ENCODE measurements around the gene PMFBP1. TPM values are rescaled to one million over a fixed set of nuclear protein-coding genes. Genes with fewer than 3 reads are reported as not detected.
"Not testable (repeated sequence)": the region's sequence is repeated elsewhere in the genome, so short reads cannot be mapped to it uniquely, and the experiment has no call there.

The PMFBP1 gene
- total and polyA plus RNA-seq, 4 donors, result 0.66 to 2.5 (median 1.0) TPM; not detected in 1

DNA sequence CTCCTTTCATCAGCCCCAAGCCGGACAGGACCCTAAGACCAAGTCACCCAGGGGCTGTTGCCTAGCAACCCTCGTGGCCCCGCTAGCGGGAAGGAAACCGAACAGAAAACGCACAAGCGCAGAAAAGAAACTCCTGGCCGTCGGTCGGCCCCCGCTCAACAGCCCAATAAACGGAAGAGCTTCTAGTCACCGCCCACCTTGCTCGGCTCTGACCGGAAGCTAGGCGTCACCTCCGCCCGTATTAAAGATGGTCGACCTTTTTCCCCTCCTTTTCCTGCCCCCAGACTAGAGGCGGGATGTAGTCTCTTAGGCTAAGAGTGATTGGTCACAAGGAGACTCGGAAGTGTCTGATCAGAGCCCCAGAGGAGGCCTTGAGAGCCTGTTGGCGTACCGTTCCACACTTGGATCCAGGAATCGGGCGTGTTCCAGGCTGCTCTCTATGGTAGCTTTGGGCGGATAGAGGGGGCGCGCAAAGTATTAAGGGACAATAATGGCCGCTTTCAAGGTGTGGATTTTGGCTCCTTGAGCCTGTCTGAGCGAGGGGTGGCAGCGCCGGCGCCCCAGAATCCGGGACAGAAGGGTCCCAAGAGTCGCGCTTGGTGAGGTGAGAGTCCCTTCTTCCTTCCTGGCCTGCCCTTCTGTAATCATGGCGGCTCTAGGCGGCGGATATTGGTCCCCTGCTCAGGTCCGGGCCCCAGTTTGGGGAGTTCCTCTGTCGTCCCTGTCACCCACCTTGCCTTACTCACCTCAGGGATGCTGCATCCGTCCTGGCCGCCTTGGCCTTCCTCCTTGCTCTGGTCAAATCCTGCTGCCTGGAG is 78.3 kb downstream of the PMFBP1 start, which contains the start of the genes DHX38 and TXNL4B:
Gene DHX38 (plus strand): TSS at position 400 of the 818 bp plus-strand sequence. CDS start 2,311 bp downstream, outside the sequence.
Gene TXNL4B (minus strand): TSS at position 173 of the 818 bp plus-strand sequence. CDS start 2,871 bp downstream, outside the sequence.
- intact Hi-C loops (cut with DNase I), result no loop called here
- H3K4me1 ChIP-seq (ENCODE audit: control insufficient read depth in 1 of 2, insufficient read depth in 2 of 2, low read length in 2 of 2), result peaks cover 0 to 4% of the 10 kb centered on the region in 2 donors
- WGBS, 2 donors, result 1% methylated on average over 43 of the region's 43 CpGs
- DNase-seq (peak; percentile 96), ATAC-seq (ENCODE audit: low FRiP score) (peak; percentile 99)
- no peaks in the 10 kb centered on the region for H3K9me3 ChIP-seq (ENCODE audit: control insufficient read depth, low read length)
- H3K27me3 ChIP-seq (ENCODE audit: control insufficient read depth in 1 of 2, insufficient read depth in 2 of 2, low read length in 1 of 2), result no peaks in the 10 kb centered on the region
- peaks cover 2 to 6% of the 10 kb centered on the region in 2 donors for H3K36me3 ChIP-seq (ENCODE audit: control insufficient read depth in 1 of 2, insufficient read depth in 2 of 2, low read length in 1 of 2)
- peak within 1 kb of the TSS in 1 of 2 donors; percentile 81 for H3K27ac ChIP-seq (ENCODE audit: low read depth in 1 of 2, low read length in 2 of 2)
- peak within 1 kb of the TSS; percentile 83 to 86 for H3K4me3 ChIP-seq (ENCODE audit: low read length in 2 of 2)

DNA sequence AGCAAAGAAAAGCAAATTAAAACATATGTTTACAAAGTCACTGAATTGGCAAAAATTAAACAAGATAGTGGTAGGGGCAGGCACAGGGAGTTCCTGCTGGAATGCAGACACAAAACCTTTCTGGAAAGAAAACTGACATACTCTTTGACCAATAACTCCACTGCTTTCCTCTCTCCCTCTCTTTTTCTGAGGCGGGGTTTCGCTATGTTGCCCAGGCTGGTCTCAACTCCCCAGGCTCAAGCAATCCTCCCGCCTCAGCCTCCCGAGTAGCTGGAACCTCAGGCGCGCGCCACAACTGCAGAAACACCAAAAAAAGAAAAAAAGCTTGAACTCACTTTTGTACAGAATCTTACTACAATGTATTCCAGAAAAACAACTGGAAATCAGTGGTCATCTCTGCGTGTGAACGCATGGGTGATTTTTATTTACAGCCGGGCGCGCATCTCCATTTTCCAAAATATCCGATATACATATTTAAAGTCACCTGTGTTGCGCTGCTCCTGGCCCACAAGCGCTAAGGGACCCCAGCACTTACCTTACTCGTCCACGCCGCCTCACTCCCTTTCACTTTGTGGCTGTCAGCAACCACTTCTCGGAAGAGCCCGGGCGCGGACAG is 79.0 kb downstream of the PMFBP1 start:
- intact Hi-C loops (cut with DNase I), result no loop called here
- Histone ChIP-seq H3K27me3 (ENCODE audit: control insufficient read depth in 1 of 2, insufficient read depth in 2 of 2, low read length in 1 of 2) (no peaks in the 10 kb centered on the region), H3K36me3 (ENCODE audit: control insufficient read depth in 1 of 2, insufficient read depth in 2 of 2, low read length in 1 of 2) (peaks cover 2 to 4% of the 10 kb centered on the region in 2 donors), H3K4me3 (ENCODE audit: low read length in 2 of 2) (peak overlapping the region; percentile 83 to 86), H3K27ac (ENCODE audit: low read depth in 1 of 2, low read length in 2 of 2) (peak overlapping the region in 1 of 2 donors; percentile 68), H3K9me3 (ENCODE audit: control insufficient read depth, low read length) (no peaks in the 10 kb centered on the region), H3K4me1 (ENCODE audit: control insufficient read depth in 1 of 2, insufficient read depth in 2 of 2, low read length in 2 of 2) (peaks cover 0 to 4% of the 10 kb centered on the region in 2 donors)
- 1% methylated on average over 22 of the region's 22 CpGs for whole genome bisulfite sequencing, 2 donors
- DNase-seq, result no peak
- ATAC-seq (ENCODE audit: low FRiP score), result peak; percentile 67

DNA sequence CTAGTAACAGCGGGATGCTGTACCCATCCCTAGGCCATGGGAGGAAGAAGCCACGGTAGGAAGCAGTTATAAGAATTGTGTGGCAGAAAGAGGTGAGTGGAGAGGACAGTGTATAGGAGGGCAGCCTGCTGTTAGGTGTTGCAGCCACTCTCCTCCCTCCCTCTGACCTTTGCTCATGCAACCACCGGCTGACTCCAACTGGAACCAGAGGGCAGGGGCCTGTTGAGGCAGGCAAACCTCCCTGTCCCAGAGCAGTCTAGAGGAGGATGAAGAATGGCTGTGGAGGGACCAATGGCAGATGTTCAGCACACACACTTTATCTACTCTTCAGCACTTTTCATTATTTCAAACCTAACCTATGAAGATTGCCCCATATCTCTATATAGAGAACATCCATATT is 80.7 kb downstream of the PMFBP1 start:
- H3K4me3 ChIP-seq (ENCODE audit: low read length in 2 of 2), result no peak overlapping the region
- H3K9me3 ChIP-seq (ENCODE audit: control insufficient read depth, low read length), result no peaks in the 10 kb centered on the region
- H3K27ac ChIP-seq (ENCODE audit: low read depth in 1 of 2, low read length in 2 of 2), result no peak overlapping the region
- whole genome bisulfite sequencing, 2 donors, result 86 to 88% methylated on average over 3 of the region's 3 CpGs
- peaks cover 0 to 2% of the 10 kb centered on the region in 2 donors for H3K36me3 ChIP-seq (ENCODE audit: control insufficient read depth in 1 of 2, insufficient read depth in 2 of 2, low read length in 1 of 2)
- no peaks in the 10 kb centered on the region for H3K27me3 ChIP-seq (ENCODE audit: control insufficient read depth in 1 of 2, insufficient read depth in 2 of 2, low read length in 1 of 2)
- intact Hi-C loops (cut with DNase I), result no loop called here
- DNase-seq, result no peak
- ATAC-seq (ENCODE audit: low FRiP score), result no peak
- H3K4me1 ChIP-seq (ENCODE audit: control insufficient read depth in 1 of 2, insufficient read depth in 2 of 2, low read length in 2 of 2), result peaks cover 0 to 4% of the 10 kb centered on the region in 2 donors

DNA sequence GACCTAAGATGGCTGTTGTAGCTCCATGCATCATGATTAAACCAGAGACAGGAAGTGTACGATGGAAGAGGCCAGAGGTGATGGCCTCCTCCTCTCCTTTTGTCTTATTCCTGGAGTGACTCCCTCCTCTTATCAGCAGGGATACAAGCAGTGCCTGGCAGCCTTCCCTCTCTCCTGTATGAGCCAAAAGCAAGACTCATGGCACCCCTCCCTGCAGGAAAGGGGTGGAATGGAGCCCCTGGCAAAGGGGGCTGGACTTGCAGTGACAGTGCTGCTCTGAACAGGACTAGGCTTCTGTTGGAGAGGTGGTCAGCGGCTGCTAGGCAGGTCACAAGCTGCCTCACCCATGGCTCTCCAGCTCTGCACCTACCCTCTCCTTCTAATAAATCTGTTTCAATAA is 87.0 kb downstream of the PMFBP1 start:
- no peak for DNase-seq
- H3K27me3 ChIP-seq (ENCODE audit: control insufficient read depth in 1 of 2, insufficient read depth in 2 of 2, low read length in 1 of 2), result no peaks in the 10 kb centered on the region

DNA sequence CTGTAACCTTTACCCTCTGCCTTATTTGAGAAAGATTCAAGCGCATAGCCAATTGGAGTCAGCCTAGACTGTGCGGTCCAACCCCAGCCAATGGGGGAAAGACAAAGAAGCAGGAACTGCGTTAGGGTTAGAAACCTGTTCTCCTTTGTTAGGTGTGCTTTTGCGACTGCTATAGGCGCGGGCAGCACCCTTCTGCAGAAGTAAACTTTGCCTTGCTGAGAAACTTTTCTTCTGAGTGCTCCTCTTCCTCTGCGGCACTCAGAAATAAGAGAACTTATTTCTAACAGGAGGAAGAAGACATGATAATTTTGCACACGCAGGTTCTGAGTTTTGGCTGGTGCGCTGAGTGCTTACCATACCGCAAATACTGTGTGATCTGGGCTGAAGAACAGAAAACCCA is 87.5 kb downstream of the PMFBP1 start:
- intact Hi-C loops (cut with DNase I), result no loop called here
- ATAC-seq (ENCODE audit: low FRiP score) (no peak), DNase-seq (no peak)
- Histone ChIP-seq H3K27me3 (ENCODE audit: control insufficient read depth in 1 of 2, insufficient read depth in 2 of 2, low read length in 1 of 2) (no peaks in the 10 kb centered on the region), H3K27ac (ENCODE audit: low read depth in 1 of 2, low read length in 2 of 2) (no peak overlapping the region), H3K4me3 (ENCODE audit: low read length in 2 of 2) (no peak overlapping the region), H3K9me3 (ENCODE audit: control insufficient read depth, low read length) (no peaks in the 10 kb centered on the region), H3K4me1 (ENCODE audit: control insufficient read depth in 1 of 2, insufficient read depth in 2 of 2, low read length in 2 of 2) (no peaks in the 10 kb centered on the region), H3K36me3 (ENCODE audit: control insufficient read depth in 1 of 2, insufficient read depth in 2 of 2, low read length in 1 of 2) (peaks cover 5% of the 10 kb centered on the region in 2 donors)
- WGBS, 2 donors, result 98% methylated on average over 10 of the region's 10 CpGs

More for the DNA sequence above, 87.0 kb downstream of the PMFBP1 start:
- intact Hi-C loops (cut with DNase I), result no loop called here
- Histone ChIP-seq H3K36me3 (ENCODE audit: control insufficient read depth in 1 of 2, insufficient read depth in 2 of 2, low read length in 1 of 2) (peaks cover 5% of the 10 kb centered on the region in 2 donors), H3K4me3 (ENCODE audit: low read length in 2 of 2) (no peak overlapping the region), H3K4me1 (ENCODE audit: control insufficient read depth in 1 of 2, insufficient read depth in 2 of 2, low read length in 2 of 2) (no peaks in the 10 kb centered on the region), H3K27ac (ENCODE audit: low read depth in 1 of 2, low read length in 2 of 2) (no peak overlapping the region), H3K9me3 (ENCODE audit: control insufficient read depth, low read length) (no peaks in the 10 kb centered on the region)
- 88 to 92% methylated on average over 2 of the region's 2 CpGs for WGBS, 2 donors
- no peak for ATAC-seq (ENCODE audit: low FRiP score)

DNA sequence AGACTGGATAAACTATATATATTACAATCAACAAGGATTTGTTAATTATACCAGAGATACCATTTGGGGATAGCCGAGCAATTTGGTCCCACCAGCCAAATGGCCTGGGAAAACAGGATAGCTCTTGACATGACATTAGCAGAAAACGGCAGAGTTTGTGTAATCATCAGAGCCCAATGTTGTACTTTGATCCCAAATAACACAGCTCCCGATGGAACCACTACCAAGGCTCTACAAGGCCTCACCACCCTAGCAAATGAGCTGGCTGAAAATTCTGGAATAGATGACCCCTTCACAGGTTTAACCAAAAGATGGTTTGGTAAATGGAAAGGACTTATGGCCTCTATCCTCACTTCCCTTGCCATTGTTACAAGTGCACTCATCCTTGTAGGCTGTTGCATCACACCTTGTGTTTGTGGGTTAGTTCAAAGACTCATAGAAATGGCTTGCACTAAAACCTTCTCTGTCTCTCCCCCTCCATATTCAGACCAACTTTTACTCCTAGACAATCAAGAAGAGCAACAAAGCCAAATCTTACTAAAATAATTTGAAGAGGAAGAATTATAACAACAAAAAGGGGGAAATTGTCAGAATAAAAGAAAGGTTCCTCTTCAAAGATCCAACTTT is 88.1 kb downstream of the PMFBP1 start:
- Histone ChIP-seq H3K36me3 (ENCODE audit: control insufficient read depth in 1 of 2, insufficient read depth in 2 of 2, low read length in 1 of 2) (peaks cover 5% of the 10 kb centered on the region in 2 donors), H3K4me1 (ENCODE audit: control insufficient read depth in 1 of 2, insufficient read depth in 2 of 2, low read length in 2 of 2) (no peaks in the 10 kb centered on the region), H3K9me3 (ENCODE audit: control insufficient read depth, low read length) (no peaks in the 10 kb centered on the region), H3K27me3 (ENCODE audit: control insufficient read depth in 1 of 2, insufficient read depth in 2 of 2, low read length in 1 of 2) (no peaks in the 10 kb centered on the region), H3K4me3 (ENCODE audit: low read length in 2 of 2) (no peak overlapping the region), H3K27ac (ENCODE audit: low read depth in 1 of 2, low read length in 2 of 2) (no peak overlapping the region)
- DNase-seq, result no peak
- no peak for ATAC-seq (ENCODE audit: low FRiP score)
- WGBS, 2 donors, result 43 to 47% methylated on average over 3 of the region's 3 CpGs
- intact Hi-C loops (cut with DNase I), result no loop called here

DNA sequence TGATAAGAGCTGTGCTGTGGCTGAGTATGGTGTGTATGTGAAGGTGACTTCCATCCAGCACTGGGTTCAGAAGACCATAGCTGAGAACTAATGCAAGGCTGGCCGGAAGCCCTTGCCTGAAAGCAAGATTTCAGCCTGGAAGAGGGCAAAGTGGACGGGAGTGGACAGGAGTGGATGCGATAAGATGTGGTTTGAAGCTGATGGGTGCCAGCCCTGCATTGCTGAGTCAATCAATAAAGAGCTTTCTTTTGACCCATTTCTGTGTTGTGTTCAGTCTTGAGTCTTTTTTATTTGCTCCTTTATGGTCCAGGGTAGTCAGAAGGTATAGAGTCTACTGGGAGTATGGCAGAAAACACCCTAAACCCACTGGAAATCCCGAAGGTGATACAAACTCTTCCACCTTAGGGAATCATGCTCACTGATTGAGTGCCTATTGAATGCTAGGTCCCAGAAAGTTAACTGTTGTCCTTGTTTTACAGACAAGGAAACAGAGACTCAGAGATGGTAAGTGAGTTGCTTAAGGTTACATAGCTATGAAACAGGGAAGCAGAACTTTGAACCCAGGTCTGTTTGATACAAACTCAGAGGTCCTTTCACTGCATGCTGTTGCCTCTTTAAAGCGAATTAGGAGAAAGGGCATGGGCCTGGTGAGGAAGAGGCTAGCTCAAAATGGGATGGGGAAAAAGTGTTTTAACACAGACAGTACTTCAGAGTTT is 94.8 kb downstream of the PMFBP1 start:
- H3K27ac ChIP-seq (ENCODE audit: low read depth in 1 of 2, low read length in 2 of 2); H3K4me3 ChIP-seq (ENCODE audit: low read length in 2 of 2); intact Hi-C loops (cut with DNase I); H3K9me3 ChIP-seq (ENCODE audit: control insufficient read depth, low read length); DNase-seq; ATAC-seq (ENCODE audit: low FRiP score); H3K27me3 ChIP-seq (ENCODE audit: control insufficient read depth in 1 of 2, insufficient read depth in 2 of 2, low read length in 1 of 2); H3K36me3 ChIP-seq (ENCODE audit: control insufficient read depth in 1 of 2, insufficient read depth in 2 of 2, low read length in 1 of 2); H3K4me1 ChIP-seq (ENCODE audit: control insufficient read depth in 1 of 2, insufficient read depth in 2 of 2, low read length in 2 of 2): not testable (repeated sequence)
- WGBS, 2 donors, result 96 to 97% methylated on average over 2 of the region's 5 CpGs

DNA sequence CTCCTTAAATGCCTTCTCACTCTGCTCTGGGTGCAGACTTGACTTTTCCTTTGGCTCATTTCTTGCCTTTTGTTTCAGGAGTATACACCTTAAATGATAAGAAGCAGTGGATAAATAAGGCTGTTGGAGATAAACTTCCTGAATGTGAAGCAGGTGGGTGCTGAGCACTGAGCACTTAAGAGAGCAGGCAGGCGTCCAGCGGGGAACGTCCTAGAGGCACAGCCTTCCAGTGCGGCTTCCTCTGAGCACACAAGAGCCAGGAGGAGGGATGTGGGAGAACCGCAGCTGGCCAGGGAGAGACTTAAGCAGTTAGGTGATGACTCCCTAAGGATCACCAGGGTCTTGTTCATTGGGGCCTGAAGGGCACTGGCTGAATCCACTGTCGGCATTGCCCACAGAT is 96.9 kb downstream of the PMFBP1 start:
- peak overlapping the region in 1 of 2 donors; percentile 17 for H3K27ac ChIP-seq (ENCODE audit: low read depth in 1 of 2, low read length in 2 of 2)
- not testable (repeated sequence) for ATAC-seq (ENCODE audit: low FRiP score)
- WGBS, 2 donors, result 49 to 56% methylated on average over 2 of the region's 6 CpGs

More for the DNA sequence above, 96.9 kb downstream of the PMFBP1 start:
- H3K4me3 ChIP-seq (ENCODE audit: low read length in 2 of 2); DNase-seq; intact Hi-C loops (cut with DNase I); H3K4me1 ChIP-seq (ENCODE audit: control insufficient read depth in 1 of 2, insufficient read depth in 2 of 2, low read length in 2 of 2); H3K9me3 ChIP-seq (ENCODE audit: control insufficient read depth, low read length); H3K36me3 ChIP-seq (ENCODE audit: control insufficient read depth in 1 of 2, insufficient read depth in 2 of 2, low read length in 1 of 2); H3K27me3 ChIP-seq (ENCODE audit: control insufficient read depth in 1 of 2, insufficient read depth in 2 of 2, low read length in 1 of 2): not testable (repeated sequence)
